ENCODE measurements around the gene WDR53.

DNA sequence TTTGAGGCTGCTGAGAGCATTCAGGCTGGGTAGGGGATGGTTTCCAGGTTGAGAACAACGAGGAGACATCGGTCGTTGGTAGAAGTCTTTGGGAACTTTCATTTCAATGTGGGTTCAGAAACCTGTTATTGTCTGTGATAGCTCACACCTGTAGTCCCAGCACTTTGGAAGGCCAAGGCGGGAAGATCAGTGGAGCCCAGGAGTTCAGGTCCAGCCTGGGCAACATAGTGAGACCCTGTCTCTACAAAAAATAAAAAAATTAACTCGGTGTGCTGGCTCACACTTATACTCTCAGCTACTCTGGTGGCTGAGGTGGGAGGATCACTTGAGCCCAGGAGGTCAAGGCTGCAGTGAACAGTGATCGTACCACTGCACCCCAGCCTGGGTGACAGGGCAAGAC is 63.8 kb downstream of the WDR53 start:
- TF ChIP-seq, protein P1, sequence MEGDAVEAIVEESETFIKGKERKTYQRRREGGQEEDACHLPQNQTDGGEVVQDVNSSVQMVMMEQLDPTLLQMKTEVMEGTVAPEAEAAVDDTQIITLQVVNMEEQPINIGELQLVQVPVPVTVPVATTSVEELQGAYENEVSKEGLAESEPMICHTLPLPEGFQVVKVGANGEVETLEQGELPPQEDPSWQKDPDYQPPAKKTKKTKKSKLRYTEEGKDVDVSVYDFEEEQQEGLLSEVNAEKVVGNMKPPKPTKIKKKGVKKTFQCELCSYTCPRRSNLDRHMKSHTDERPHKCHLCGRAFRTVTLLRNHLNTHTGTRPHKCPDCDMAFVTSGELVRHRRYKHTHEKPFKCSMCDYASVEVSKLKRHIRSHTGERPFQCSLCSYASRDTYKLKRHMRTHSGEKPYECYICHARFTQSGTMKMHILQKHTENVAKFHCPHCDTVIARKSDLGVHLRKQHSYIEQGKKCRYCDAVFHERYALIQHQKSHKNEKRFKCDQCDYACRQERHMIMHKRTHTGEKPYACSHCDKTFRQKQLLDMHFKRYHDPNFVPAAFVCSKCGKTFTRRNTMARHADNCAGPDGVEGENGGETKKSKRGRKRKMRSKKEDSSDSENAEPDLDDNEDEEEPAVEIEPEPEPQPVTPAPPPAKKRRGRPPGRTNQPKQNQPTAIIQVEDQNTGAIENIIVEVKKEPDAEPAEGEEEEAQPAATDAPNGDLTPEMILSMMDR (IDR thresholded peaks at IDR 0.05), result no peak
- no peak for TF ChIP-seq POLR2A (IDR thresholded peaks at IDR 0.05)
